Eye (tissue), 1 donor: ENCODE data around the gene OTUB2.
A peak's percentile ranks its signal among the peaks of the same experiment; 100 is the strongest.

Experiments
- DNase-seq: peaks from one replicate; pipeline ENCODE4 v3.0.0-alpha.2; 2015

The OTUB2 gene

GRCh38 chr14:94026173-94026888 lies at the start of gene OTUB2:
TSS of gene OTUB2 (plus strand) at chr14:94026340. CDS start at chr14:94026538, 198 bp downstream.
- peak; percentile 100 for DNase-seq

GRCh38 chr14:93976477-93977057 lies 49.6 kb upstream of the OTUB2 start, which contains the start of gene ASB2:
TSS of gene ASB2 (minus strand) at chr14:93976570. CDS start at chr14:93964539, 12,031 bp downstream.
- no peak for DNase-seq

- DNase-seq: no peak
Observed at GRCh38 chr14:93977171-93977570, 49.0 kb upstream of the OTUB2 start.

GRCh38 chr14:93977790-93978581 lies 48.2 kb upstream of the OTUB2 start:
- no peak for DNase-seq

GRCh38 chr14:93978735-93979134 lies 47.4 kb upstream of the OTUB2 start:
- no peak for DNase-seq

GRCh38 chr14:93980456-93981201 lies 45.5 kb upstream of the OTUB2 start:
- no peak for DNase-seq

- DNase-seq: no peak
Observed at GRCh38 chr14:93981316-93982229, 44.6 kb upstream of the OTUB2 start.

GRCh38 chr14:93982230-93983007 lies 43.7 kb upstream of the OTUB2 start:
- DNase-seq: no peak

GRCh38 chr14:93984070-93984469 lies 42.1 kb upstream of the OTUB2 start:
- DNase-seq: no peak

GRCh38 chr14:93984987-93985410 lies 41.1 kb upstream of the OTUB2 start:
- DNase-seq: peak; percentile 52

GRCh38 chr14:93986955-93987354 lies 39.2 kb upstream of the OTUB2 start:
- DNase-seq: no peak

- DNase-seq: no peak
Observed at GRCh38 chr14:93987376-93987775, 38.8 kb upstream of the OTUB2 start.

- no peak for DNase-seq
Observed at GRCh38 chr14:93987815-93988476, 38.2 kb upstream of the OTUB2 start.

- DNase-seq: no peak
Observed at GRCh38 chr14:93989939-93990338, 36.2 kb upstream of the OTUB2 start.

- no peak for DNase-seq
Observed at GRCh38 chr14:93991212-93991611, 34.9 kb upstream of the OTUB2 start.

- DNase-seq: no peak
Observed at GRCh38 chr14:93991649-93992048, 34.5 kb upstream of the OTUB2 start.

GRCh38 chr14:93993382-93993781 lies 32.8 kb upstream of the OTUB2 start:
- DNase-seq: no peak

- no peak for DNase-seq
Observed at GRCh38 chr14:93994919-93995682, 31.0 kb upstream of the OTUB2 start.

GRCh38 chr14:93996130-93996695 lies 29.9 kb upstream of the OTUB2 start:
- no peak for DNase-seq
